HG03521 (cell line): ENCODE results near the gene IGSF6.
"Not testable (repeated sequence)": the region's sequence is repeated elsewhere in the genome, so short reads cannot be mapped to it uniquely, and the experiment has no call there.

Experiments used
- ATAC-seq: cut with Tn5 transposase; IDR thresholded peaks from one replicate; pipeline ENCODE4 v1.9.1; 2021; ENCODE audit warnings: mild to moderate bottlenecking, moderate library complexity; ENCODE audit not compliant: unreplicated experiment

Gene IGSF6

GRCh38 chr16:21654466-21654865 lies 2.1 kb upstream of the IGSF6 start:
- no peak for ATAC-seq

- ATAC-seq = no peak
Observed at GRCh38 chr16:21653571-21653970, 1.2 kb upstream of the IGSF6 start.

- no peak for ATAC-seq
Observed at GRCh38 chr16:21651515-21651914, 893 bp downstream of the IGSF6 start.

- ATAC-seq = no peak
Observed at GRCh38 chr16:21650521-21650920, 1.9 kb downstream of the IGSF6 start.

GRCh38 chr16:21649826-21650406 lies 2.5 kb downstream of the IGSF6 start:
- not testable (repeated sequence) for ATAC-seq

- peak; percentile 2 for ATAC-seq
Observed at GRCh38 chr16:21647562-21648164, 4.7 kb downstream of the IGSF6 start.

- peak; percentile 91 for ATAC-seq
Observed at GRCh38 chr16:21646721-21647561, 5.5 kb downstream of the IGSF6 start.

GRCh38 chr16:21646091-21646490 lies 6.3 kb downstream of the IGSF6 start:
- no peak for ATAC-seq

- no peak for ATAC-seq
Observed at GRCh38 chr16:21645261-21645721, 7.1 kb downstream of the IGSF6 start.

- no peak for ATAC-seq
Observed at GRCh38 chr16:21644674-21645073, 7.7 kb downstream of the IGSF6 start.

GRCh38 chr16:21643785-21644184 lies 8.6 kb downstream of the IGSF6 start:
- no peak for ATAC-seq

GRCh38 chr16:21642861-21643260 lies 9.5 kb downstream of the IGSF6 start:
- no peak for ATAC-seq

GRCh38 chr16:21641916-21642315 lies 10.5 kb downstream of the IGSF6 start:
- no peak for ATAC-seq

- ATAC-seq = no peak
Observed at GRCh38 chr16:21639493-21639892, 12.9 kb downstream of the IGSF6 start.

GRCh38 chr16:21638573-21638975 lies 13.8 kb downstream of the IGSF6 start:
- ATAC-seq = no peak

GRCh38 chr16:21637032-21637968 lies 15.1 kb downstream of the IGSF6 start:
- no peak for ATAC-seq

GRCh38 chr16:21635694-21636093 lies 16.7 kb downstream of the IGSF6 start:
- not testable (repeated sequence) for ATAC-seq

GRCh38 chr16:21634216-21634615 lies 18.2 kb downstream of the IGSF6 start:
- ATAC-seq = no peak

GRCh38 chr16:21631951-21632575 lies 20.3 kb downstream of the IGSF6 start:
- not testable (repeated sequence) for ATAC-seq

GRCh38 chr16:21631376-21631775 lies 21.0 kb downstream of the IGSF6 start:
- ATAC-seq = not testable (repeated sequence)
